Central memory CD8-positive, alpha-beta T cell (primary cell): ENCODE data around the gene CADPS.

Experiments
- ATAC-seq: fragments of 150-1000 bp; cut with Tn5 transposase; replicated peaks from 2 replicates; pipeline ENCODE4 v1.10.0; 2022; ENCODE audit warnings: mild to moderate bottlenecking, moderate FRiP score, moderate number of reproducible peaks; ENCODE audit not compliant: poor library complexity, severe bottlenecking; ENCODE audit errors: extremely low read depth
- DNase-seq, 2 donors: peaks; one replicate each; pipeline ENCODE4 v3.0.0; 2021; ENCODE audit warnings: low spot score in 2 of 2
- H3K27ac Mint-ChIP-seq: one replicate; pipeline ENCODE4 v1.8.0; 2022; ENCODE audit warnings: low read depth, mild to moderate bottlenecking, moderate library complexity, mixed read lengths
- H3K27me3 Mint-ChIP-seq: one replicate; pipeline ENCODE4 v1.8.0; 2022; ENCODE audit warnings: mixed read lengths
- H3K36me3 Mint-ChIP-seq: one replicate; pipeline ENCODE4 v1.8.0; 2022; ENCODE audit warnings: mild to moderate bottlenecking, moderate library complexity, mixed read lengths; ENCODE audit not compliant: insufficient read depth
- H3K4me1 Mint-ChIP-seq: one replicate; pipeline ENCODE4 v1.8.0; 2022; ENCODE audit warnings: mixed read lengths
- H3K4me3 Mint-ChIP-seq: one replicate; pipeline ENCODE4 v1.8.0; 2022; ENCODE audit warnings: mild to moderate bottlenecking, moderate library complexity, mixed read lengths
- H3K9me3 Mint-ChIP-seq: one replicate; pipeline ENCODE4 v1.8.0; 2022; ENCODE audit warnings: mixed read lengths

The CADPS gene

GRCh38 chr3:62365391-62366125 lies 509.7 kb downstream of the CADPS start:
- DNase-seq (no peak), ATAC-seq (no peak)
- Mint-ChIP-seq H3K27ac (no peak overlapping the region), H3K9me3 (peaks cover 8% of the 10 kb centered on the region), H3K36me3 (peaks cover 2% of the 10 kb centered on the region), H3K4me3 (no peak overlapping the region), H3K4me1 (no peaks in the 10 kb centered on the region), H3K27me3 (peaks cover 50% of the 10 kb centered on the region)

GRCh38 chr3:62364191-62364590 lies 511.0 kb downstream of the CADPS start:
- Mint-ChIP-seq H3K27ac (no peak overlapping the region), H3K4me1 (no peaks in the 10 kb centered on the region), H3K36me3 (peaks cover 2% of the 10 kb centered on the region), H3K27me3 (peaks cover 37% of the 10 kb centered on the region), H3K4me3 (no peak overlapping the region), H3K9me3 (peaks cover 8% of the 10 kb centered on the region)
- no peak for ATAC-seq
- DNase-seq, result no peak

GRCh38 chr3:62363275-62363674 lies 511.9 kb downstream of the CADPS start:
- Mint-ChIP-seq H3K9me3 (peaks cover 8% of the 10 kb centered on the region), H3K4me3 (no peak overlapping the region), H3K4me1 (no peaks in the 10 kb centered on the region), H3K27ac (no peak overlapping the region), H3K27me3 (peaks cover 27% of the 10 kb centered on the region), H3K36me3 (peaks cover 1% of the 10 kb centered on the region)
- DNase-seq (no peak), ATAC-seq (no peak)

- H3K27me3 Mint-ChIP-seq, result peaks cover 13% of the 10 kb centered on the region
- H3K4me1 Mint-ChIP-seq, result no peaks in the 10 kb centered on the region
- ATAC-seq, result no peak
- peaks cover 8% of the 10 kb centered on the region for H3K9me3 Mint-ChIP-seq
- no peaks in the 10 kb centered on the region for H3K36me3 Mint-ChIP-seq
- no peak overlapping the region for H3K4me3 Mint-ChIP-seq
- H3K27ac Mint-ChIP-seq, result no peak overlapping the region
- no peak for DNase-seq
These were observed 513.4 kb downstream of the CADPS start for GRCh38 chr3:62361824-62362223.

- no peak overlapping the region for H3K27ac Mint-ChIP-seq
- H3K4me1 Mint-ChIP-seq, result no peaks in the 10 kb centered on the region
These were observed 514.0 kb downstream of the CADPS start for GRCh38 chr3:62361261-62361660.

GRCh38 chr3:62359531-62359930 lies 515.7 kb downstream of the CADPS start:
- H3K4me1 Mint-ChIP-seq, result no peaks in the 10 kb centered on the region
- no peak overlapping the region for H3K4me3 Mint-ChIP-seq
- H3K36me3 Mint-ChIP-seq, result no peaks in the 10 kb centered on the region
- no peak for DNase-seq
- H3K27me3 Mint-ChIP-seq, result no peaks in the 10 kb centered on the region
- H3K9me3 Mint-ChIP-seq, result peaks cover 8% of the 10 kb centered on the region
- no peak overlapping the region for H3K27ac Mint-ChIP-seq
- ATAC-seq, result no peak

More at GRCh38 chr3:62361261-62361660, 514.0 kb downstream of the CADPS start:
- no peaks in the 10 kb centered on the region for H3K36me3 Mint-ChIP-seq
- ATAC-seq, result no peak
- H3K27me3 Mint-ChIP-seq, result peaks cover 7% of the 10 kb centered on the region
- H3K4me3 Mint-ChIP-seq, result no peak overlapping the region
- peaks cover 8% of the 10 kb centered on the region for H3K9me3 Mint-ChIP-seq
- DNase-seq, result no peak

GRCh38 chr3:62356356-62356755 lies 518.9 kb downstream of the CADPS start:
- Mint-ChIP-seq H3K4me3 (no peak overlapping the region), H3K27ac (no peak overlapping the region), H3K36me3 (no peaks in the 10 kb centered on the region), H3K27me3 (no peaks in the 10 kb centered on the region), H3K9me3 (peaks cover 2% of the 10 kb centered on the region), H3K4me1 (no peaks in the 10 kb centered on the region)
- DNase-seq, result no peak
- no peak for ATAC-seq

GRCh38 chr3:62355703-62356102 lies 519.5 kb downstream of the CADPS start:
- Mint-ChIP-seq H3K27me3 (peaks cover 3% of the 10 kb centered on the region), H3K4me1 (no peaks in the 10 kb centered on the region), H3K36me3 (no peaks in the 10 kb centered on the region), H3K27ac (no peak overlapping the region), H3K4me3 (no peak overlapping the region), H3K9me3 (no peaks in the 10 kb centered on the region)
- no peak for ATAC-seq
- DNase-seq, result no peak
